Measurements from ENCODE around the gene ELAVL4.

- TF ChIP-seq CTCF (IDR thresholded peaks at IDR 0.05; ENCODE audit: insufficient read depth, low read length, poor library complexity, severe bottlenecking) = no peak
- no peak for TF ChIP-seq EZH2phosphoT487 (conservative IDR thresholded peaks at IDR 0.05; ENCODE audit: low read length)
Measured at GRCh38 chr1:50084389-50084788, 24.3 kb upstream of the ELAVL4 start.

Data from SU-DHL-6 (cell line).